HG02840 (cell line): ENCODE measurements around the gene AKAP7.
"Not testable (repeated sequence)": the region's sequence is repeated elsewhere in the genome, so short reads cannot be mapped to it uniquely, and the experiment has no call there.

Experiments
- ATAC-seq: cut with Tn5 transposase; IDR thresholded peaks from one replicate; pipeline ENCODE4 v1.9.1; 2021; ENCODE audit warnings: mild to moderate bottlenecking, moderate library complexity, moderate number of reproducible peaks; ENCODE audit not compliant: unreplicated experiment, low FRiP score

The AKAP7 gene

GRCh38 chr6:131283466-131284175 lies 148.4 kb downstream of the AKAP7 start:
- no peak for ATAC-seq

- ATAC-seq: no peak
Measured at GRCh38 chr6:131285548-131285947, 150.3 kb downstream of the AKAP7 start.

GRCh38 chr6:131286469-131287040 lies 151.3 kb downstream of the AKAP7 start:
- ATAC-seq: no peak

- ATAC-seq: no peak
Measured at GRCh38 chr6:131288214-131288613, 152.9 kb downstream of the AKAP7 start.

- ATAC-seq: no peak
Measured at GRCh38 chr6:131290955-131291354, 155.7 kb downstream of the AKAP7 start.

- no peak for ATAC-seq
Measured at GRCh38 chr6:131292145-131292938, 157.1 kb downstream of the AKAP7 start.

- ATAC-seq: no peak
Measured at GRCh38 chr6:131293472-131293911, 158.2 kb downstream of the AKAP7 start.

GRCh38 chr6:131295081-131295480 lies 159.8 kb downstream of the AKAP7 start:
- no peak for ATAC-seq

GRCh38 chr6:131300826-131301225 lies 165.6 kb downstream of the AKAP7 start:
- not testable (repeated sequence) for ATAC-seq

GRCh38 chr6:131303338-131303930 lies 168.2 kb downstream of the AKAP7 start:
- ATAC-seq: no peak

- no peak for ATAC-seq
Measured at GRCh38 chr6:131305037-131305850, 170.0 kb downstream of the AKAP7 start.

GRCh38 chr6:131309437-131309836 lies 174.2 kb downstream of the AKAP7 start:
- ATAC-seq: no peak

- ATAC-seq: no peak
Measured at GRCh38 chr6:131314838-131315237, 179.6 kb downstream of the AKAP7 start.

- ATAC-seq: no peak
Measured at GRCh38 chr6:131316654-131317053, 181.4 kb downstream of the AKAP7 start.

GRCh38 chr6:131317516-131317915 lies 182.2 kb downstream of the AKAP7 start:
- ATAC-seq: no peak

GRCh38 chr6:131321589-131321988 lies 186.3 kb downstream of the AKAP7 start:
- ATAC-seq: no peak

- no peak for ATAC-seq
Measured at GRCh38 chr6:131322125-131322524, 186.9 kb downstream of the AKAP7 start.

- ATAC-seq: not testable (repeated sequence)
Measured at GRCh38 chr6:131325669-131326068, 190.4 kb downstream of the AKAP7 start.

GRCh38 chr6:131328727-131329126 lies 193.5 kb downstream of the AKAP7 start:
- ATAC-seq: not testable (repeated sequence)

- no peak for ATAC-seq
Measured at GRCh38 chr6:131331151-131331550, 195.9 kb downstream of the AKAP7 start.
